IPS DF 4.7 (cell line): ENCODE results near the gene ALG10B.
"Not testable (repeated sequence)": the region's sequence is repeated elsewhere in the genome, so short reads cannot be mapped to it uniquely, and the experiment has no call there.

ENCODE experiments used
- DNase-seq: peaks from one replicate; pipeline ENCODE4 v3.0.0-alpha.2; 2013; ENCODE audit warnings: low spot score; ENCODE audit errors: extremely low read depth

Gene ALG10B, protein sequence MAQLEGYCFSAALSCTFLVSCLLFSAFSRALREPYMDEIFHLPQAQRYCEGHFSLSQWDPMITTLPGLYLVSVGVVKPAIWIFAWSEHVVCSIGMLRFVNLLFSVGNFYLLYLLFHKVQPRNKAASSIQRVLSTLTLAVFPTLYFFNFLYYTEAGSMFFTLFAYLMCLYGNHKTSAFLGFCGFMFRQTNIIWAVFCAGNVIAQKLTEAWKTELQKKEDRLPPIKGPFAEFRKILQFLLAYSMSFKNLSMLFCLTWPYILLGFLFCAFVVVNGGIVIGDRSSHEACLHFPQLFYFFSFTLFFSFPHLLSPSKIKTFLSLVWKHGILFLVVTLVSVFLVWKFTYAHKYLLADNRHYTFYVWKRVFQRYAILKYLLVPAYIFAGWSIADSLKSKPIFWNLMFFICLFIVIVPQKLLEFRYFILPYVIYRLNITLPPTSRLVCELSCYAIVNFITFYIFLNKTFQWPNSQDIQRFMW

GRCh38 chr12:38316391-38317129 lies at the start of gene ALG10B:
TSS of gene ALG10B (plus strand) at chr12:38316774. CDS start at chr12:38316894, 120 bp downstream.
- DNase-seq = no peak

- no peak for DNase-seq
These were observed 48.0 kb upstream of the ALG10B start for GRCh38 chr12:38268612-38269011.

DNA sequence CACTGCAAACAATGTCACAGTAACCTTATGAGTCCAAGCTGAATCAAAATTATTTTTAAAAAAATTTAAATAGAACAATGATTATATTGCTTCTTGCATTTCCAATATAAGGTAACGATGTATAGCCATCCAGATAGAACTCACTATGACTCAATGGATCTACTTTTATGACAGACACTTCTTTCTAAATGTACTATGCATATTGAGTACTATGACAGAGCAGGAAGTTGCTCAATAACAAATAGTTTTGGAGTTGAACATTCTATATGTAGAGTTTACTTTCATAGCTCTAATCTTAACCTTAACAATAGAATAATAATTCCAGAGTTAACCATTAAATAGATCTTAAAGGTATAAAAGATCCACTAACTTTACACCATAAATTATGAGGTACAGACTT lies 46.7 kb upstream of the ALG10B start:
- no peak for DNase-seq

DNA sequence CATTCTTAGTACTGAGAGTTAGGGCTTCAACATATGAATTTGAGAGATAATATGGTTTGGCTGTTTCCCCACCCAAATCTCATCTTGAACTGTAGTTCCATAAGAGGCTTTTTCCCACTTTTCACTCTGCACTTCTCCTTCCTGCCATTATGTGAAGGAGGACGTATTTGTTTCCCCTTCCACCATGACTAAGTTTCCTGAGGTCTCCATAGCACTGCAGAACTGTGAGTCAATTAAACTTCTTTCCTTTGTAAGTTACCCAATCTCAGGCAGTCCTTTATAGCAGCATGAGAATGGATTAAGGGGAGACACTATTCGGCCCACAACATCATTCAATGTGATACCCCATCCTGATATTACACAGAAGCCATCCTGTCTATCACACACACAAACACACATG lies 36.8 kb upstream of the ALG10B start:
- no peak for DNase-seq

- no peak for DNase-seq
These were observed 33.7 kb upstream of the ALG10B start for GRCh38 chr12:38282886-38283285.

DNA sequence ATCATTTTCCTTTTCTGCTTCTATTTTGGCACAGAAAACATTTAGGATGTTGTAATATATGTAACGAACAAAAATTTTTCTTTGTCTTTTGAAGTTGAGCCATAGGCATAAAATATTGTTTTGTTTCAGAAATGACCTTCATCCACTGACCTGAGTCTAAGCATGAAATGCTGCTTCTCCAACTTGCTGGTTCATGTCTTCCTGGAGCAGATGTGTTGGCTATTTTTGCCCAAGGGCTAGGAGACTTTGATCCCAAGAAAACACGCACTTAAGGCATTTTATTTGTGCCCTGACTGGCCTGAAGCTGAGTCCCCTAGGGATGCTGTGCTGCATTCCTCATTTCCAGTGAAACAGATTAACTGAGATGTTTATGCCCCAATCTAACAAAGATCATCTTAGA lies 27.2 kb upstream of the ALG10B start:
- no peak for DNase-seq

DNA sequence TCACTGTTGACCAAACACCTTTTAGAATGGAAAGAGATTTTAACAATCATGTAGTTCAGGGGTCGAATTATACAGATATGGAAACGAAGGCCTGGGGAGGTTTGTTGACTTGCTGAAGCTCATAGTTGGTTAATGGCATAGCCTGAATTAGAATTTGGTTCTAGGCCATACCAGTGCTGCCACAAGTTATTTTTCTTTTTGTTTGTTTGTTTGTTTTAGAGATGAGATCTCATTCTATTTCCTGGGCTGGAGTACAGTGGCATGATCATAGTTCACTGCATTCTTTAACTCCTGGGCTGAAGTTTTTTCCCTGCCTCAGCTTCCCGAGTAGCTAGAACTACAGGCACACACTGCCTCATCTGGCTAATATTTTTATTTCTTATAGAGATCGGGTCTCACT lies 25.4 kb upstream of the ALG10B start:
- no peak for DNase-seq

DNA sequence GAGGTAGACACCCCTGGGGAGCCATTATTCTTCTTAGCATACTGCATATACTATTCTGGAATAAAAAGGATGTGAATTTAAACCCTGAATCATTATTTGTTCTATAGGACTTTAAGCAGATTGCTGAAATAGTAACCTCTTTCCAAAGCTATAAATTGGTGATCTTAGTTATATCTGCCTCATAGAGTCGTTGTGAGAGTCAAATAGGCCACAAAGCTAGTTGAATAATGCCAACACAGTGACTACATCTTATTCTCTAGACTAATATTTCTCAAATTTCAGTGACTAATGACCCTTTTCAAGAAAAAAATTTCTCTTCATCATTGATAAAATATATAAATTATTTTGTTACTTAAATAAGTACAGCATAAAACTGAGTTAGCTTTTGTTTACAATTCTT lies 13.6 kb upstream of the ALG10B start:
- DNase-seq = not testable (repeated sequence)

GRCh38 chr12:38321966-38322365 lies 5.4 kb downstream of the ALG10B start:
- DNase-seq = not testable (repeated sequence)

GRCh38 chr12:38324912-38325311 lies 8.3 kb downstream of the ALG10B start:
- DNase-seq = no peak

DNA sequence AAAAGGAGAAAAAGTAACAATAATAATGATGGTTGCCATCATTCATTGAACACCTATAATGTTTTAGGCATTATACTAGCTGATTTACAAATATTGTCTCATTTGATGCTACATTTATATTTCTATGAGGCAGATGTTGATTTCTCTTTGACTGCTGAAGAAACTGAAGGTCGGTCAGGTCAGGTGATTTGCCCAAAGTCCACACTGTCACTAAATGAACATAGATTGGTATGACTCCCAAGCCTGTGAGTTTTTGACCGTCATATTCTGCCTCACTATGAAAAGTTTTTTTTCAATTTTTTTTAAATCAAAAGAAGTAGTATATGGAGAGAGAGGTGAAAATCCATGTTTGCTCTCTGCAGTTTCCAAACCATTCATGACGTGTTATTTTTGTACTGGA lies 10.8 kb downstream of the ALG10B start:
- no peak for DNase-seq

GRCh38 chr12:38328306-38328895 lies 11.8 kb downstream of the ALG10B start:
- no peak for DNase-seq

DNA sequence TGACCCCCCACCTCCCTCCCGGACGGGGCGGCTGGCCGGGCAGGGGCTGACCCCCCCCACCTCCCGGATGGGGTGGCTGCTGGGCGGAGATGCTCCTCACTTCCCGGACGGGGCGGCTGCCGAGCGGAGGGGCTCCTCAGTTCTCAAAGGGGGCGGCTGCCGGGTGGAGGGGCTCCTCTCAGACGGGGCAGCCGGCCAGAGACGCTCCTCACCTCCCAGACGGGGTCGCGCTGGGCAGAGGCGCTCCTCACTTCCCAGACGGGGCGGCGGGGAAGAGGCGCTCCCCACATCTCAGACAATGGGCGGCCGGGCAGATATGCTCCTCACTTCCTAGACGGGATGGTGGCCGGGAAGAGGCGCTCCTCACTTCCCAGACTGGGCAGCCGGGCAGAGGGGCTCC lies 13.8 kb downstream of the ALG10B start:
- DNase-seq = not testable (repeated sequence)

DNA sequence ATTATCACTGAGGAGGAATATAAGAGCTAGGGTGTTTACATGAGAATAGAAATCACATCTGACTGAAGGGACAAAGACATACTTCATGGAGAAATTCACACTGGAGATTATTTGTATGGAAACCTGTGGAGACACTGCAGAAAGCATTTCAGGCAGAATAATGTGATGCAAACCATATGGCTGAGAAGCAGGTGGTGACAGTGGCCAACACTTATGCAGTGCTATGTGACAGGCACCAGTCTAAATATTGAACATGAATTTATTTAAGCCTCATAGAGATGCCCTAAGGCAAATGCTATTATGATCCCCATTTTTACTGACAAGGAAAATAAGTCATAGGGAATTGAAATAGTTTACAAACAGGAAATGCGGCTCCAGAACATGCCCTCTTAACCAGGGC lies 16.2 kb downstream of the ALG10B start:
- no peak for DNase-seq

- DNase-seq = no peak
These were observed 25.9 kb downstream of the ALG10B start for GRCh38 chr12:38342444-38342843.

DNA sequence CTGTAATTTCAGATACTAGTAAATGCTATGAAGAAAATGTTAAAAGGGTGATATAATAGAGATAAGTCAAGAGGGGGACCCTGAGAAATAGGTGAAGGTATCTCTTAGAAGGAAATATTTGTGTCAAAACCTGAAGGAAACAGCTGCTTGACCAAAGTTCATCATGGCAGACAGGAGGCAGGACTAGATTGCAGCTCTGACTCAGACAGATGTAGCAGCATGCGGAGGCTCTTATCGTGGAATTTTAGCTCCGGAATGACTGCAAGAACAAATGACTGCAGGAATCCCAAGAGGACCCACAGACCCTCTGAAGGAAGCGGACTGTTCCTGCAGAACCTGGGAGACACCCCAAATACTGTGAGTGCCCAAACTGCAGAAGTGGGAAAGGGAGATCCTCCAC lies 26.7 kb downstream of the ALG10B start:
- not testable (repeated sequence) for DNase-seq

- not testable (repeated sequence) for DNase-seq
These were observed 27.3 kb downstream of the ALG10B start for GRCh38 chr12:38343916-38344315.

DNA sequence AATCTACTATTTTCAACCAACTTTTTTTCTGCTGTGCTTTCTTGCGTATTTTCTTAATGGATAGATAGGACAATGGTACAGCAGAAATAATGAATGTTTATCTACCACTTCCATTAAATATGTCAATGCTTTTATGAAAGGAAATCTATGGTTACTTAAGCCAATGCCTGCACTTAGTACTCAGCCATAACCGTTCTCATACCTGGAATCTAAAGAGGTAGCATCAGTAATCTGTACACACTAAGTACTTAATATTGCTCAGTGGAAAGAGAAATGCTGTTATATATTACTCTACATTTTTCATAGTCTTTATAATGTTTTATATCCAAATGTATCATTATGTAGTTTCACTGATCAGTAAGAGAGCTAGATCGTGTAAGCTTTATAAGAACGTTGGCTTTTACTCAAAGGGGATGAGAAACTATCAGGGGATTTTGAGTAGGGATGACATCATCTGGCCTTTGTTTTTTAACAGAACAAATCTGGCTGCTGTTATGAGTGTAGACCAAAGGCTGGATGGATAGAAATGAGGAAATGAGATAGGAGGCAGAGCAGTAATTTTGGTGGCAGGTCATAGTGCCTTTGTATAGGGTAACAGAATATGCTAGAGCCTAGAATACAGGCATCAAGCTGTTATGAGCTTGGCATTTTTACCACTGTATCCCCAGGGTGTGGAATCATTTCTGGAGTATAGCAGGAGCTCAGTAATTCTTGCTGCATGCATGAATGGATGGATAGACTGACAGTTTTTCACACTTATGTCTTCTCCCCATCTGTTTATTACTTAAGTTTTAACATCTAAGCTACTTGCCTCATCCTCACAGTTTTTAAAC lies 34.0 kb downstream of the ALG10B start:
- DNase-seq = no peak

DNA sequence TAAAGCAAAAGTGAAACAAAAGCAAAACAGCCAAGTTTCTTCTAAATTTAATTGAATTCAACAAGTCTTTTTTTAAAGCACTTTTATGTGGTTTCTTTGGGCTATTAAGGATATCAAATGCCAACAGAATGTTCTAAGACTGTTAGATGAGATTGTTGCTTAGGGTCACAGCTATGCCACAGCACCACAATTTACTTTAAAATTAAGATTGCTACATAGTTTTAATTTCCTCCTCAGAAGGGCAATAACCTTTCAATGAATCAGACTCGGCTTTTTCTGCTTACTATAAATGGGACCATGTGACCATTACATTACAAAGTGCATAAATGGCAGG lies 34.6 kb downstream of the ALG10B start:
- not testable (repeated sequence) for DNase-seq

DNA sequence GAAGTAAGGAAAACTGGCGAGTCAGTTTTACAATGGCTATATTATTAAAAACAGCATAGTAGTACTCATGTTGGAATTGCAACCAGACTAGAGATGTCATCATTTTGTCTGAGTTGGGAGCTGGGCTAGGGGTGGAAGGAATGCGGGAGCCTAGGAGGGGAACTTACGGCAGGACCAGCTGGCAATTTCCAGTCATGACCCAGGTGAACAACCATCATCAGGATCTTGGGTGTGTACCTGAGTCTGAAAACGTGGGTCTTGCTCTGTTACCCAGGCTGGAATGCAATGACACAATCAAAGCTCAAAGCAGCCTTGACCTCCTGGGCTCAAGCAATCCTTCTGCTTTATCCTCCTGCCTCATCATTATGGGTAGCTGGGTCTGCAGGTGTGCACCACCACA lies 50.9 kb downstream of the ALG10B start:
- DNase-seq = no peak

GRCh38 chr12:38370311-38370710 lies 53.7 kb downstream of the ALG10B start:
- no peak for DNase-seq
